HepG2 (cell line): ENCODE measurements around the gene RSAD1. TPM values are rescaled to one million over a fixed set of nuclear protein-coding genes. Genes with fewer than 3 reads are reported as not detected.

Experiments
- AHDC1 ChIP-seq: sonication (generic); formaldehyde crosslinking; IDR thresholded peaks from 2 replicates; pipeline ENCODE4 v1.5.1; 2020; ENCODE audit warnings: mild to moderate bottlenecking, missing genetic modification reagents, borderline replicate concordance
- DZIP1 ChIP-seq: sonication (generic); formaldehyde crosslinking; IDR thresholded peaks from 2 replicates; pipeline ENCODE4 v1.5.0; 2020; ENCODE audit warnings: mild to moderate bottlenecking, missing genetic modification reagents
- FOSL2 ChIP-seq: sonication (generic); formaldehyde crosslinking; IDR thresholded peaks from 2 replicates; pipeline ENCODE4 v1.4.0; 2020; ENCODE audit warnings: missing genetic modification reagents
- FOXK1 ChIP-seq: sonication (generic); formaldehyde crosslinking; IDR thresholded peaks from 2 replicates; pipeline ENCODE4 v1.4.0; 2020; ENCODE audit warnings: low read depth, missing genetic modification reagents, borderline replicate concordance
- MAZ ChIP-seq, 2 experiments: sonication (generic) in 1 of 2; formaldehyde crosslinking in 1 of 2; IDR thresholded peaks; 2 replicates each; pipeline versions ENCODE4 v1.5.0 to v1.6.1; 2012 to 2020; ENCODE audit warnings: low read depth in 2 of 2, mild to moderate bottlenecking in 2 of 2, borderline replicate concordance in 1 of 2, improper control_type of control experiment in 1 of 2, low read length in 1 of 2, missing genetic modification reagents in 1 of 2, moderate library complexity in 1 of 2
- MEF2D ChIP-seq: sonication (generic); formaldehyde crosslinking; IDR thresholded peaks from 2 replicates; pipeline ENCODE4 v1.5.1; 2020; ENCODE audit warnings: mild to moderate bottlenecking, missing genetic modification reagents
- MEIS2 ChIP-seq: sonication (generic); formaldehyde crosslinking; IDR thresholded peaks from 2 replicates; pipeline ENCODE4 v1.9.0; 2021; ENCODE audit warnings: mild to moderate bottlenecking, missing genetic modification reagents
- POLR2A ChIP-seq, 2 experiments: IDR thresholded peaks; 2 replicates each; pipeline ENCODE4 v1.6.1; 2011; ENCODE audit warnings: low read depth in 2 of 2, low read length in 2 of 2, mild to moderate bottlenecking in 1 of 2, moderate library complexity in 1 of 2; ENCODE audit not compliant: insufficient read depth in 1 of 2
- RFXANK ChIP-seq: IDR thresholded peaks from 2 replicates; pipeline ENCODE4 v1.6.1; 2016
- SMAD1 ChIP-seq: sonication (generic); formaldehyde crosslinking; IDR thresholded peaks from 2 replicates; pipeline ENCODE4 v1.4.0; 2020; ENCODE audit warnings: missing genetic modification reagents, low read depth, mild to moderate bottlenecking, borderline replicate concordance
- YEATS4 ChIP-seq: sonication (generic); formaldehyde crosslinking; IDR thresholded peaks from 2 replicates; pipeline ENCODE4 v1.4.0; 2020; ENCODE audit warnings: missing genetic modification reagents, borderline replicate concordance
- ZNF232 ChIP-seq: sonication (generic); formaldehyde crosslinking; IDR thresholded peaks from 2 replicates; pipeline ENCODE4 v1.4.0; 2020; ENCODE audit warnings: missing genetic modification reagents, borderline replicate concordance
- ZNF503 ChIP-seq: sonication (generic); formaldehyde crosslinking; IDR thresholded peaks from 2 replicates; pipeline ENCODE4 v1.4.0; 2020; ENCODE audit warnings: missing genetic modification reagents
- ZNF644 ChIP-seq: IDR thresholded peaks from 2 replicates; pipeline ENCODE4 v1.6.1; 2016; ENCODE audit warnings: low read depth
- ZNF772 ChIP-seq: sonication (generic); formaldehyde crosslinking; IDR thresholded peaks from 2 replicates; pipeline ENCODE4 v1.5.0; 2020; ENCODE audit warnings: mild to moderate bottlenecking, missing genetic modification reagents
- ZNF780A ChIP-seq: sonication (generic); formaldehyde crosslinking; IDR thresholded peaks from 2 replicates; pipeline ENCODE4 v1.8.0; 2022; ENCODE audit warnings: mild to moderate bottlenecking, missing genetic modification reagents, moderate library complexity
- ZNF781 ChIP-seq: sonication (generic); formaldehyde crosslinking; IDR thresholded peaks from 2 replicates; pipeline ENCODE4 v1.5.1; 2020; ENCODE audit warnings: borderline replicate concordance, mild to moderate bottlenecking, missing genetic modification reagents; ENCODE audit errors: not compliant biosample characterization
- ZSCAN31 ChIP-seq: sonication (generic); formaldehyde crosslinking; IDR thresholded peaks from 2 replicates; pipeline ENCODE4 v1.5.0; 2020; ENCODE audit warnings: low read depth, mild to moderate bottlenecking, missing genetic modification reagents
- polyA plus RNA-seq, 8 experiments: library from polyadenylated mRNA; depleted of rRNA in 3 of 8; stranded (reverse) in 7 of 8; unstranded in 1 of 8; fragments of >200 nt; fragmentation: Illumina TruSeq in 4 of 8; extraction: Trizol in 4 of 8; gene quantifications; 2 replicates each; pipeline versions ENCODE4 v1.2.1 to v1.2.3, GENCODE V29; 2011 to 2016; ENCODE audit warnings: low read depth in 4 of 8, missing spikeins in 1 of 8, mixed read lengths in 1 of 8; ENCODE audit not compliant: insufficient read depth in 1 of 8
- total RNA-seq, 5 experiments: library from RNA; depleted of rRNA; stranded (reverse); fragments of >200 nt; fragmentation: Illumina TruSeq; extraction: Trizol; gene quantifications; 2 replicates each; pipeline ENCODE4 v1.2.3, GENCODE V29; 2016; ENCODE audit warnings: low read depth in 1 of 5

Gene RSAD1
- total and polyA plus RNA-seq, 2 of the 13 experiments (the other 11 are each of a cell fraction or from before 2014, with no cell fraction given) = 22.7 to 27.7 TPM

- TF ChIP-seq DZIP1 (CRISPR knock-in tag) (no peak; the same call in 1 of the 2 replicates), ZNF644 (CRISPR knock-in tag) (no peak), RFXANK (CRISPR knock-in tag) (no peak), FOXK1 (CRISPR knock-in tag) (peak; percentile 13; the same call in 1 of the 2 replicates), POLR2A (IDR thresholded peaks at IDR 0.05; ENCODE audit: insufficient read depth in 1 of 2, low read depth in 2 of 2, low read length in 2 of 2) (peak in 1 of 2 experiments; percentile 32; a peak in 1 of 4 replicates), MEIS2 (CRISPR knock-in tag) (peak; percentile 57; the same call in 1 of the 2 replicates), ZNF780A (CRISPR knock-in tag) (peak; percentile 77; the same call in 1 of the 2 replicates), ZNF503 (no peak), MAZ (IDR thresholded peaks at IDR 0.05; ENCODE audit: borderline replicate concordance, low read depth, low read length) (no peak), MAZ (CRISPR knock-in tag; IDR thresholded peaks at IDR 0.05; ENCODE audit: low read depth) (0 out of 2 replicates have a peak, but pooled peaks have one; percentile 32), MEF2D (CRISPR knock-in tag) (0 out of 2 replicates have a peak, but pooled peaks have one; percentile 67), ZNF781 (peak; percentile 75), ZSCAN31 (CRISPR knock-in tag) (peak; percentile 59; the same call in 1 of the 2 replicates), ZNF772 (CRISPR knock-in tag) (peak; percentile 89), FOSL2 (CRISPR knock-in tag) (0 out of 2 replicates have a peak, but pooled peaks have one; percentile 26), SMAD1 (CRISPR knock-in tag) (no peak), ZNF232 (CRISPR knock-in tag) (0 out of 2 replicates have a peak, but pooled peaks have one; percentile 2), AHDC1 (CRISPR knock-in tag) (no peak), YEATS4 (CRISPR knock-in tag) (peak; percentile 58; the same call in 1 of the 2 replicates)
These were observed 1.9 kb upstream of the RSAD1 start (continued) for GRCh38 chr17:50476545-50477315.
